ENCODE data around the gene C6orf120.

C6orf120 gene

GRCh38 chr6:169726049-169726400 lies 24.1 kb downstream of the C6orf120 start:
- WGBS: no CpG with 5 or more reads among the region's 1 CpG
- H3K36me3 ChIP-seq (ENCODE audit: insufficient read depth, low read length): no peaks in the 10 kb centered on the region

GRCh38 chr6:169726963-169727362 lies 25.0 kb downstream of the C6orf120 start:
- Histone ChIP-seq H3K36me3 (ENCODE audit: insufficient read depth, low read length) (no peaks in the 10 kb centered on the region), H3K27ac (ENCODE audit: low read depth, low read length) (no peak overlapping the region), H3K4me3 (ENCODE audit: low read length) (no peak overlapping the region), H3K4me1 (ENCODE audit: insufficient read depth, low read length) (peaks cover 20% of the 10 kb centered on the region), H3K9me3 (ENCODE audit: insufficient read depth, low read depth, low read length) (no peaks in the 10 kb centered on the region), H3K27me3 (ENCODE audit: insufficient read depth, low read length) (no peaks in the 10 kb centered on the region; the same call in 1 of the 2 replicates), H3K9ac (ENCODE audit: low read depth, low read length) (no peak overlapping the region)

More at GRCh38 chr6:169726049-169726400, 24.1 kb downstream of the C6orf120 start:
- H3K4me1 ChIP-seq (ENCODE audit: insufficient read depth, low read length): peaks cover 29% of the 10 kb centered on the region
- peak overlapping the region; percentile 91 for H3K4me3 ChIP-seq (ENCODE audit: low read length)
- H3K27me3 ChIP-seq (ENCODE audit: insufficient read depth, low read length): no peaks in the 10 kb centered on the region; the same call in 1 of the 2 replicates
- no peaks in the 10 kb centered on the region for H3K9me3 ChIP-seq (ENCODE audit: insufficient read depth, low read depth, low read length)
- no peak overlapping the region for H3K27ac ChIP-seq (ENCODE audit: low read depth, low read length)
- peak overlapping the region; percentile 98; the same call in 1 of the 2 replicates for H3K9ac ChIP-seq (ENCODE audit: low read depth, low read length)

GRCh38 chr6:169729961-169730360 lies 28.0 kb downstream of the C6orf120 start:
- H3K9me3 ChIP-seq (ENCODE audit: insufficient read depth, low read depth, low read length): no peaks in the 10 kb centered on the region
- no peaks in the 10 kb centered on the region for H3K36me3 ChIP-seq (ENCODE audit: insufficient read depth, low read length)
- no peak overlapping the region for H3K4me3 ChIP-seq (ENCODE audit: low read length)
- no peak overlapping the region for H3K9ac ChIP-seq (ENCODE audit: low read depth, low read length)
- H3K27ac ChIP-seq (ENCODE audit: low read depth, low read length): no peak overlapping the region
- no peaks in the 10 kb centered on the region for H3K27me3 ChIP-seq (ENCODE audit: insufficient read depth, low read length)
- peaks cover 12% of the 10 kb centered on the region for H3K4me1 ChIP-seq (ENCODE audit: insufficient read depth, low read length)

- H3K36me3 ChIP-seq (ENCODE audit: insufficient read depth, low read length): no peaks in the 10 kb centered on the region
- no peak overlapping the region for H3K9ac ChIP-seq (ENCODE audit: low read depth, low read length)
- 79% methylated on average over 9 of the region's 9 CpGs for WGBS
- no peak overlapping the region for H3K27ac ChIP-seq (ENCODE audit: low read depth, low read length)
- no peaks in the 10 kb centered on the region for H3K9me3 ChIP-seq (ENCODE audit: insufficient read depth, low read depth, low read length)
- no peak overlapping the region for H3K4me3 ChIP-seq (ENCODE audit: low read length)
- no peaks in the 10 kb centered on the region for H3K27me3 ChIP-seq (ENCODE audit: insufficient read depth, low read length)
- 0 out of 2 replicates have a peak, but pooled peaks cover 6% of the 10 kb centered on the region for H3K4me1 ChIP-seq (ENCODE audit: insufficient read depth, low read length)
These were observed 36.5 kb downstream of the C6orf120 start for GRCh38 chr6:169738204-169738975.

DNA sequence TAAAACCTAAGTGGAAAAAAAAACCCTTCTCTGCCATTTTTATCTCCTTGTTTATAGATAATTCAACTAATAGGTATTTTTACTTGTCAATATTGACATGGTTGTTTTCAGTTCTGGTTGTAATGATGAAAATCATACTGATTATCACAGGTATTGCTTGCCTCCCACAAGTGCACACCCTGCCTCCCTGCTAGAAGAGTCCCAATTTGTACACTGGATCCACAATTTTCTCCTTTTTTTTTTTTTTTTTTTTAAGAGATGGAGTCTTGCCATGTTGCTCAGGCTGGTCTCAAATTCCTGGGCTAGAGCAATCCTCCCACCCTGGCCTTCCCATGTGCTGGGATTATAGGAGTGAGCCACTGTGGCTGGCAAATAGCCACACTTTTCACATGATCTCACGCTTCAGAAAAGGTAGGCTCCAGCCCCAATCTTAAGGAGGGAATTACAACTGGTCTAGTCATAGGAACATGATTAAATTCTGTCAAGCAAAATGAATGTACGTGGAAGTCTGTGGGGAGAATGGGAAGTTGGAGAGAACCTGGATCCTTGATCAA lies 37.1 kb downstream of the C6orf120 start:
- no peak overlapping the region for H3K9ac ChIP-seq (ENCODE audit: low read depth, low read length)
- no peaks in the 10 kb centered on the region for H3K36me3 ChIP-seq (ENCODE audit: insufficient read depth, low read length)
- 0 out of 2 replicates have a peak, but pooled peaks cover 6% of the 10 kb centered on the region for H3K4me1 ChIP-seq (ENCODE audit: insufficient read depth, low read length)
- no peak overlapping the region for H3K4me3 ChIP-seq (ENCODE audit: low read length)
- H3K27me3 ChIP-seq (ENCODE audit: insufficient read depth, low read length): peaks cover 2% of the 10 kb centered on the region; the same call in 1 of the 2 replicates
- 97% methylated on average over 2 of the region's 2 CpGs for WGBS
- H3K27ac ChIP-seq (ENCODE audit: low read depth, low read length): no peak overlapping the region
- no peaks in the 10 kb centered on the region for H3K9me3 ChIP-seq (ENCODE audit: insufficient read depth, low read depth, low read length)

GRCh38 chr6:169741344-169741743 lies 39.4 kb downstream of the C6orf120 start:
- no peaks in the 10 kb centered on the region for H3K9me3 ChIP-seq (ENCODE audit: insufficient read depth, low read depth, low read length)
- no peak overlapping the region for H3K27ac ChIP-seq (ENCODE audit: low read depth, low read length)
- peaks cover 8% of the 10 kb centered on the region; the same call in 1 of the 2 replicates for H3K27me3 ChIP-seq (ENCODE audit: insufficient read depth, low read length)
- 0 out of 2 replicates have a peak, but pooled peaks cover 6% of the 10 kb centered on the region for H3K4me1 ChIP-seq (ENCODE audit: insufficient read depth, low read length)
- no peaks in the 10 kb centered on the region for H3K36me3 ChIP-seq (ENCODE audit: insufficient read depth, low read length)
- H3K9ac ChIP-seq (ENCODE audit: low read depth, low read length): no peak overlapping the region
- H3K4me3 ChIP-seq (ENCODE audit: low read length): no peak overlapping the region

- H3K9me3 ChIP-seq (ENCODE audit: insufficient read depth, low read depth, low read length): no peaks in the 10 kb centered on the region
- peaks cover 8% of the 10 kb centered on the region; the same call in 1 of the 2 replicates for H3K27me3 ChIP-seq (ENCODE audit: insufficient read depth, low read length)
- WGBS: 93% methylated on average over 3 of the region's 3 CpGs
- no peak overlapping the region for H3K4me3 ChIP-seq (ENCODE audit: low read length)
- peaks cover 9% of the 10 kb centered on the region; the same call in 1 of the 2 replicates for H3K4me1 ChIP-seq (ENCODE audit: insufficient read depth, low read length)
- no peak overlapping the region for H3K9ac ChIP-seq (ENCODE audit: low read depth, low read length)
- H3K36me3 ChIP-seq (ENCODE audit: insufficient read depth, low read length): no peaks in the 10 kb centered on the region
- H3K27ac ChIP-seq (ENCODE audit: low read depth, low read length): no peak overlapping the region
These were observed 43.5 kb downstream of the C6orf120 start for GRCh38 chr6:169745405-169745804.

- peaks cover 8% of the 10 kb centered on the region; the same call in 1 of the 2 replicates for H3K27me3 ChIP-seq (ENCODE audit: insufficient read depth, low read length)
- H3K36me3 ChIP-seq (ENCODE audit: insufficient read depth, low read length): no peaks in the 10 kb centered on the region
- H3K4me3 ChIP-seq (ENCODE audit: low read length): no peak overlapping the region
- H3K9me3 ChIP-seq (ENCODE audit: insufficient read depth, low read depth, low read length): no peaks in the 10 kb centered on the region
- 79% methylated on average over 1 of the region's 1 CpG for WGBS
- H3K9ac ChIP-seq (ENCODE audit: low read depth, low read length): no peak overlapping the region
- no peak overlapping the region for H3K27ac ChIP-seq (ENCODE audit: low read depth, low read length)
- peaks cover 11% of the 10 kb centered on the region; the same call in 1 of the 2 replicates for H3K4me1 ChIP-seq (ENCODE audit: insufficient read depth, low read length)
These were observed 44.6 kb downstream of the C6orf120 start for GRCh38 chr6:169746556-169746955.

- Histone ChIP-seq H3K9me3 (ENCODE audit: insufficient read depth, low read depth, low read length) (no peaks in the 10 kb centered on the region), H3K9ac (ENCODE audit: low read depth, low read length) (peak within 1 kb of the TSS; percentile 96), H3K4me3 (ENCODE audit: low read length) (peak within 1 kb of the TSS; percentile 93), H3K27ac (ENCODE audit: low read depth, low read length) (peak within 1 kb of the TSS; percentile 99), H3K36me3 (ENCODE audit: insufficient read depth, low read length) (0 out of 2 replicates have a peak, but pooled peaks cover 1% of the 10 kb centered on the region), H3K4me1 (ENCODE audit: insufficient read depth, low read length) (peaks cover 26% of the 10 kb centered on the region), H3K27me3 (ENCODE audit: insufficient read depth, low read length) (no peaks in the 10 kb centered on the region)
- WGBS: under 1% methylated on average over 90 of the region's 90 CpGs
These were observed 49.5 kb downstream of the C6orf120 start, which contains the start of the genes DYNLT2 and ERMARD for GRCh38 chr6:169751242-169752073. Gene DYNLT2 (minus strand): TSS chr6:169751572. CDS start chr6:169751458, 114 bp downstream. Gene ERMARD (plus strand): TSS chr6:169751622. CDS start chr6:169751658, 36 bp downstream.

DNA sequence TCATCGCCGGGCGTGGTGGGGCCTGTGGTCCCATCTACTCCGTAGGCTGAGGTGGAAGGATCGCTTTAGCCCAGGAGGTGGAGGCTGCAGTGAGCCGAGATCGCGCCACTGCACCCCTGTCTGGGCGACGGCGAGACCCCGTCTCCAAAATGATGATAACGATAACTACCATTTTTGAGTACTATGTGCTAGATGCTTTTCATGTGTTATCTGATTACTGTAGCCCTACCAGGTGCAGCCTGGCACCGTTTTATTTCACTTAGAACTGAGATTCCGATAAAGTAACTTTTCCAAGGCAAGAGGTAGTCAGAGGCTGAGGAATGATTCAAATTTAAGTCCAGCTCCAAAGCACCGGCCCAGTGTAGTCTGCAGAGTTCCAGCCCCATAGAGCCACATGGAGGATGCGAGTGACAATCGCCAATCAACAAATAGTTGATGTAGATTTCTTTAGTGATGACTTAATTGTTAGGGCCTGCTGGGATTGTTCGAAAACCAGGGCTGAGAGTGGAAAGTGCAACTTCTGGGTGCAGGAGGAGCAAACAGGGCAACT lies 50.2 kb downstream of the C6orf120 start:
- no peaks in the 10 kb centered on the region for H3K9me3 ChIP-seq (ENCODE audit: insufficient read depth, low read depth, low read length)
- peaks cover 26% of the 10 kb centered on the region for H3K4me1 ChIP-seq (ENCODE audit: insufficient read depth, low read length)
- H3K4me3 ChIP-seq (ENCODE audit: low read length): peak overlapping the region; percentile 93
- 10% methylated on average over 19 of the region's 19 CpGs for WGBS
- H3K36me3 ChIP-seq (ENCODE audit: insufficient read depth, low read length): peaks cover 8% of the 10 kb centered on the region; the same call in 1 of the 2 replicates
- peak overlapping the region; percentile 99 for H3K27ac ChIP-seq (ENCODE audit: low read depth, low read length)
- no peaks in the 10 kb centered on the region for H3K27me3 ChIP-seq (ENCODE audit: insufficient read depth, low read length)
- H3K9ac ChIP-seq (ENCODE audit: low read depth, low read length): peak overlapping the region; percentile 96

Data from HUES64 (cell line).